Naive thymus-derived CD4-positive, alpha-beta T cell (primary cell): ENCODE results near the gene NAPG. TPM values are rescaled to one million over a fixed set of nuclear protein-coding genes. Genes with fewer than 3 reads are reported as not detected.
"Not testable (repeated sequence)": the region's sequence is repeated elsewhere in the genome, so short reads cannot be mapped to it uniquely, and the experiment has no call there.

Source experiments
- ATAC-seq: fragments of 150-1000 bp; cut with Tn5 transposase; 2 replicates; pipeline ENCODE4 v1.10.0; 2021; ENCODE audit warnings: mild to moderate bottlenecking, moderate library complexity
- CTCF ChIA-PET: fragments of 350-600 bp; sonication (Branson Sonifier 250); formaldehyde crosslinking; loops from one replicate; lab custom pipeline; 2021; ENCODE audit warnings: antibody characterized with exemption; lab: Charles Lee
- POLR2A ChIA-PET: fragments of 350-600 bp; sonication (Branson Sonifier 250); formaldehyde crosslinking; loops from one replicate; lab custom pipeline; 2021; ENCODE audit warnings: antibody characterized with exemption, inconsistent platforms; lab: Charles Lee
- DNase-seq, 9 donors: peaks; one replicate each; pipeline versions ENCODE4 v3.0.0 to v3.0.0-alpha.2; 2020 to 2022; ENCODE audit warnings: mixed read lengths in 1 of 9
- H3K27ac ChIP-seq: one replicate; pipeline ENCODE4 v1.7.0; 2013; ENCODE audit warnings: mild to moderate bottlenecking, low read depth, low read length, moderate library complexity
- H3K27me3 ChIP-seq, 2 donors: one replicate each; pipeline ENCODE4 v1.7.0; 2013; ENCODE audit warnings: low read length in 2 of 2, mild to moderate bottlenecking in 2 of 2, moderate library complexity in 2 of 2; ENCODE audit not compliant: control insufficient read depth in 2 of 2, insufficient read depth in 2 of 2
- H3K36me3 ChIP-seq, 3 experiments: 1 replicate in 2 of 3; 2 replicates in 1 of 3; pipeline ENCODE4 v1.7.0; 2013; ENCODE audit warnings: low read length in 3 of 3, mild to moderate bottlenecking in 3 of 3, moderate library complexity in 1 of 3; ENCODE audit not compliant: insufficient read depth in 3 of 3, control insufficient read depth in 2 of 3
- H3K4me1 ChIP-seq, 2 donors: one replicate each; pipeline ENCODE4 v1.7.0; 2013; ENCODE audit warnings: low read length in 2 of 2, mild to moderate bottlenecking in 2 of 2, moderate library complexity in 1 of 2; ENCODE audit not compliant: control insufficient read depth in 2 of 2, insufficient read depth in 2 of 2
- H3K4me3 ChIP-seq: 2 replicates; pipeline ENCODE4 v1.7.0; 2013; ENCODE audit warnings: mild to moderate bottlenecking, low read length
- H3K9me3 ChIP-seq, 3 experiments: 1 replicate in 2 of 3; 2 replicates in 1 of 3; pipeline ENCODE4 v1.7.0; 2013; ENCODE audit warnings: low read length in 3 of 3; ENCODE audit not compliant: control insufficient read depth in 2 of 3
- H3K27ac Mint-ChIP-seq, 9 donors: one replicate each; pipeline ENCODE4 v1.8.0; 2020 to 2022; ENCODE audit warnings: mixed read lengths in 9 of 9, mild to moderate bottlenecking in 8 of 9, moderate library complexity in 5 of 9, inconsistent platforms in 2 of 9
- H3K27me3 Mint-ChIP-seq, 5 donors: one replicate each; pipeline ENCODE4 v1.8.0; 2021 to 2022; ENCODE audit warnings: mixed read lengths in 5 of 5, mild to moderate bottlenecking in 1 of 5
- H3K36me3 Mint-ChIP-seq, 5 donors: one replicate each; pipeline ENCODE4 v1.8.0; 2020 to 2022; ENCODE audit warnings: mixed read lengths in 5 of 5, mild to moderate bottlenecking in 3 of 5, inconsistent platforms in 1 of 5
- H3K4me1 Mint-ChIP-seq, 7 donors: one replicate each; pipeline ENCODE4 v1.8.0; 2020 to 2022; ENCODE audit warnings: mixed read lengths in 7 of 7, mild to moderate bottlenecking in 3 of 7, inconsistent platforms in 1 of 7
- H3K4me3 Mint-ChIP-seq, 10 donors: one replicate each; pipeline ENCODE4 v1.8.0; 2020 to 2022; ENCODE audit warnings: mild to moderate bottlenecking in 10 of 10, mixed read lengths in 10 of 10, moderate library complexity in 6 of 10, inconsistent platforms in 2 of 10
- H3K9me3 Mint-ChIP-seq, 11 donors: one replicate each; pipeline ENCODE4 v1.8.0; 2020 to 2022; ENCODE audit warnings: mixed read lengths in 11 of 11, mild to moderate bottlenecking in 4 of 11, inconsistent platforms in 1 of 11, moderate library complexity in 1 of 11
- intact Hi-C, 2 donors: fragments of 100-400 bp; cut with micrococcal nuclease; formaldehyde crosslinking; loops; one replicate each; pipeline ENCODE4 v1.15.1; 2023
- polyA plus RNA-seq, 2 donors: library from polyadenylated mRNA; unstranded; fragments of 300-500 nt; fragmentation: Illumina TruSeq; gene quantifications; one replicate each; pipeline ENCODE4 v1.2.3, GENCODE V29; 2021
- total RNA-seq, 6 experiments: library from RNA in 5 of 6; stranded (reverse) in 5 of 6; gene quantifications; 1 replicate in 5 of 6; 2 replicates in 1 of 6; pipeline ENCODE4 v1.2.3 and lab custom pipeline; 2021 to 2026

NAPG gene
- total and polyA plus RNA-seq, 7 experiments from 2014 or later = 10.2 to 35.7 (median 29.9) TPM

DNA sequence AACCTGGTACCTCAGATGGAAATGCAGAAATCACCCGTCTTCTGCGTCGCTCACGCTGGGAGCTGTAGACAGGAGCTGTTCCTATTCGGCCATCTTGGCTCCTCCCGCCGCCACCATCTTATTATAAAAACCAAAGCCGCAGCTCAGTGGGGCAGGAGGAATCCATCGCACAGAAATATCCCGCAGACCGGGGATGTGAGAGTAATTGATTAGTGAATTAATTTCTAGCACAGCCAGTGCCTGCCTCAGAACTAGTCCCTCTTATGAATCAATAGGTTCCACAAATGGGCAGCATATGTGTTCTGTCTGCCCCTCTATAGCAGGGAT is 52.7 kb downstream of the NAPG start:
- Mint-ChIP-seq H3K4me3 (peak overlapping the region in 6 of 10 donors; percentile 12 to 80 (median 41)), H3K9me3 (peaks cover 0 to 11% (median 7%) of the 10 kb centered on the region in 11 donors), H3K36me3 (peaks cover 7 to 11% (median 9%) of the 10 kb centered on the region in 5 donors), H3K27ac (peak overlapping the region in 4 of 9 donors; percentile 37 to 87 (median 60)), H3K4me1 (peaks cover 0 to 34% (median 10%) of the 10 kb centered on the region in 7 donors)
- H3K9me3 ChIP-seq, CTCF ChIA-PET, H3K4me3 ChIP-seq, H3K27me3 Mint-ChIP-seq, H3K4me1 ChIP-seq, H3K27me3 ChIP-seq, ATAC-seq, H3K27ac ChIP-seq, POLR2A ChIA-PET, H3K36me3 ChIP-seq, intact Hi-C loops, DNase-seq: not testable (repeated sequence)

GRCh38 chr18:10579079-10579867 is 53.4 kb downstream of the NAPG start:
- H3K9me3 Mint-ChIP-seq = peaks cover 0 to 11% (median 7%) of the 10 kb centered on the region in 11 donors
- no peak for DNase-seq
- H3K4me3 Mint-ChIP-seq = peak overlapping the region in 2 of 10 donors; percentile 14 to 16
- no peak for ATAC-seq
- Histone ChIP-seq H3K27me3 (no peaks in the 10 kb centered on the region), H3K27ac (no peak overlapping the region), H3K9me3 (no peaks in the 10 kb centered on the region), H3K36me3 (no peaks in the 10 kb centered on the region), H3K4me3 (no peak overlapping the region), H3K4me1 (no peaks in the 10 kb centered on the region)
- peaks cover 7 to 11% (median 9%) of the 10 kb centered on the region in 5 donors for H3K36me3 Mint-ChIP-seq
- intact Hi-C loops = no loop called here
- ChIA-PET POLR2A (no interaction called here), CTCF (no interaction called here)
- H3K27me3 Mint-ChIP-seq = peaks cover 0 to 2% (median 0%) of the 10 kb centered on the region in 5 donors
- H3K27ac Mint-ChIP-seq = peak overlapping the region in 4 of 9 donors; percentile 1 to 60 (median 15)
- H3K4me1 Mint-ChIP-seq = peaks cover 0 to 34% (median 10%) of the 10 kb centered on the region in 7 donors

GRCh38 chr18:10580215-10580614 is 54.4 kb downstream of the NAPG start:
- no peaks in the 10 kb centered on the region for H3K36me3 ChIP-seq
- H3K4me1 ChIP-seq = no peaks in the 10 kb centered on the region
- Mint-ChIP-seq H3K27me3 (peaks cover 0 to 9% (median 0%) of the 10 kb centered on the region in 5 donors), H3K27ac (peak overlapping the region in 3 of 9 donors; percentile 20 to 62 (median 61)), H3K4me3 (peak overlapping the region in 3 of 10 donors; percentile 17 to 36 (median 29)), H3K36me3 (peaks cover 7 to 11% (median 9%) of the 10 kb centered on the region in 5 donors), H3K9me3 (peaks cover 0 to 11% (median 7%) of the 10 kb centered on the region in 11 donors), H3K4me1 (peaks cover 0 to 34% (median 10%) of the 10 kb centered on the region in 7 donors)
- CTCF ChIA-PET = no interaction called here
- no peak overlapping the region for H3K27ac ChIP-seq
- POLR2A ChIA-PET = no interaction called here
- no peaks in the 10 kb centered on the region for H3K9me3 ChIP-seq
- H3K27me3 ChIP-seq = no peaks in the 10 kb centered on the region
- intact Hi-C loops = no loop called here
- H3K4me3 ChIP-seq = no peak overlapping the region
- DNase-seq (no peak), ATAC-seq (no peak)

DNA sequence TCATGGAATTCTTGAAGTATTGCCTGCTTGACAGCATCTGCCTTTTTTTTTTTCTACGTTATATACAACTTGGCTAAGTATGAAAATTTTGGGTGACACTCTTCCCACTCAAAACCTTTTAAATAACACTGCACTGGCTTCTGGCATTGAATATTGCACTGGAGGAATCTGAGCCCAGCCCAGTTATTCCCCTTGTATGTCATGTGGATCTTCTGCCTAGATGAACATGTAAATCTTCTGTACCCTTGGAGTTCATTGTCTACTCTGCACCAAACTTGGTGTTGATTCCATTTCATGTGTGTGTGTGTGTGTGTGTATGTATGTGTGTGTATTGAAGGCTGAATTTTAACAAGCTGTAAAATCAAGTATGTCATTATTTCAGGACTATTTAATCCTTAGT is 59.4 kb downstream of the NAPG start:
- Histone ChIP-seq H3K4me1 (no peaks in the 10 kb centered on the region), H3K9me3 (no peaks in the 10 kb centered on the region), H3K36me3 (no peaks in the 10 kb centered on the region), H3K27ac (no peak overlapping the region), H3K27me3 (no peaks in the 10 kb centered on the region), H3K4me3 (no peak overlapping the region)
- CTCF ChIA-PET = no interaction called here
- H3K27ac Mint-ChIP-seq = no peak overlapping the region
- POLR2A ChIA-PET = no interaction called here
- H3K4me3 Mint-ChIP-seq = no peak overlapping the region
- H3K27me3 Mint-ChIP-seq = peaks cover 0 to 15% (median 4%) of the 10 kb centered on the region in 5 donors
- ATAC-seq = no peak
- intact Hi-C loops = no loop called here
- H3K4me1 Mint-ChIP-seq = peaks cover 0 to 12% (median 5%) of the 10 kb centered on the region in 7 donors
- peaks cover 0 to 9% (median 2%) of the 10 kb centered on the region in 11 donors for H3K9me3 Mint-ChIP-seq
- DNase-seq = no peak
- peaks cover 1 to 5% (median 4%) of the 10 kb centered on the region in 5 donors for H3K36me3 Mint-ChIP-seq

DNA sequence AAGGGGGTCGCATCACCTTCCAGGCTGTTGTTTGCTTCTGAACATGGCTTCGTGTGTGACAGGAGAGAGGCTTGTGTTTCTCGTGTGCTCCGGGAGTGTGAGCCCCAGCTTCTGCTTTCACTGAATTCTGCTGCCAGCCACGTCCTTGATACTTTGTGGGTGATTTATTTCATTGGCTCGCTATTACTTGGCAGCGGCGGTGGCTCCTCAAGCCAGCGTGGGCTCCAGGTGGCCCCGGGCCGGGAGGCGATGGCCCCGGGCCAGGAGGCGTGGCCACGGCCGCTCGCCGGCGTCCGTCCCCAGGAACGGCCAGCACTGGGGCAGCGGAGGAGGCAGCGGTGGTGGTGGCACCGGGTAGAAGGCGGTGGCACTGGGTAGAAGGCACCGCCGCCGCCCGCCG is 63.1 kb downstream of the NAPG start:
- Histone ChIP-seq H3K4me1 (no peaks in the 10 kb centered on the region), H3K9me3 (no peaks in the 10 kb centered on the region), H3K27ac (no peak overlapping the region), H3K36me3 (no peaks in the 10 kb centered on the region), H3K27me3 (no peaks in the 10 kb centered on the region), H3K4me3 (no peak overlapping the region)
- H3K9me3 Mint-ChIP-seq = peaks cover 0 to 11% (median 2%) of the 10 kb centered on the region in 11 donors
- POLR2A ChIA-PET = no interaction called here
- H3K36me3 Mint-ChIP-seq = peaks cover 0 to 11% (median 0%) of the 10 kb centered on the region in 5 donors
- peaks cover 0 to 13% (median 4%) of the 10 kb centered on the region in 5 donors for H3K27me3 Mint-ChIP-seq
- peaks cover 0 to 13% (median 0%) of the 10 kb centered on the region in 7 donors for H3K4me1 Mint-ChIP-seq
- intact Hi-C loops = no loop called here
- no peak overlapping the region for H3K27ac Mint-ChIP-seq
- H3K4me3 Mint-ChIP-seq = no peak overlapping the region
- CTCF ChIA-PET = no interaction called here
- no peak for DNase-seq
- no peak for ATAC-seq

GRCh38 chr18:10590412-10590811 is 64.6 kb downstream of the NAPG start:
- H3K4me1 Mint-ChIP-seq = peaks cover 0 to 13% (median 0%) of the 10 kb centered on the region in 7 donors
- no peak overlapping the region for H3K27ac Mint-ChIP-seq
- ATAC-seq (no peak), DNase-seq (no peak)
- H3K36me3 ChIP-seq = no peaks in the 10 kb centered on the region
- H3K4me1 ChIP-seq = no peaks in the 10 kb centered on the region
- no peak overlapping the region for H3K4me3 Mint-ChIP-seq
- intact Hi-C loops = no loop called here
- H3K27ac ChIP-seq = no peak overlapping the region
- H3K9me3 Mint-ChIP-seq = peaks cover 0 to 9% (median 2%) of the 10 kb centered on the region in 11 donors
- H3K4me3 ChIP-seq = no peak overlapping the region
- no peaks in the 10 kb centered on the region for H3K9me3 ChIP-seq
- H3K27me3 Mint-ChIP-seq = peaks cover 0 to 8% (median 4%) of the 10 kb centered on the region in 5 donors
- ChIA-PET CTCF (no interaction called here), POLR2A (no interaction called here)
- H3K36me3 Mint-ChIP-seq = peaks cover 0 to 11% (median 0%) of the 10 kb centered on the region in 5 donors
- H3K27me3 ChIP-seq = no peaks in the 10 kb centered on the region
